Prostate gland (tissue), 2 donors: Measurements from ENCODE around the gene EXD1. TPM values are rescaled to one million over a fixed set of nuclear protein-coding genes. Genes with fewer than 3 reads are reported as not detected.
"Not testable (repeated sequence)": the region's sequence is repeated elsewhere in the genome, so short reads cannot be mapped to it uniquely, and the experiment has no call there.

Experiments
- DNase-seq: peaks from one replicate; pipeline ENCODE4 v3.0.0-alpha.2; 2019; ENCODE audit warnings: low spot score
- H3K27ac ChIP-seq, 2 donors: fragments of 200-600 bp; sonication (generic); 2 replicates each; pipeline ENCODE4 v1.5.1; 2017 to 2019
- H3K27me3 ChIP-seq: fragments of 200-600 bp; sonication (generic); replicated peaks from 2 replicates; pipeline ENCODE4 v1.5.1; 2019; ENCODE audit not compliant: insufficient read depth
- H3K36me3 ChIP-seq, 2 donors: fragments of 200-600 bp; sonication (generic); 1 replicate in 1 of 2; 2 replicates in 1 of 2; pipeline versions ENCODE4 v1.5.1 to v1.8.1; 2017 to 2019
- H3K4me1 ChIP-seq: fragments of 200-600 bp; sonication (generic); replicated peaks from 2 replicates; pipeline ENCODE4 v1.5.1; 2019
- H3K4me3 ChIP-seq, 2 donors: fragments of 200-600 bp; sonication (generic); 2 replicates each; pipeline ENCODE4 v1.5.1; 2017 to 2019
- H3K9me3 ChIP-seq: fragments of 200-600 bp; sonication (generic); 2 replicates; pipeline ENCODE4 v1.5.1; 2017
- CTCF ChIP-seq, 4 experiments: fragments of 200-600 bp in 2 of 4; fragments of 450-650 bp in 2 of 4; sonication (generic) in 2 of 4; IDR thresholded peaks; 1 replicate in 3 of 4; 2 replicates in 1 of 4; pipeline ENCODE4 v1.5.1; 2016 to 2019; ENCODE audit warnings: antibody characterized with exemption in 4 of 4, mild to moderate bottlenecking in 2 of 4, moderate library complexity in 2 of 4
- POLR2A ChIP-seq: fragments of 450-650 bp; IDR thresholded peaks from one replicate; pipeline ENCODE4 v1.6.1; 2016; ENCODE audit warnings: antibody characterized with exemption, mild to moderate bottlenecking
- POLR2AphosphoS5 ChIP-seq: sonication (generic); formaldehyde crosslinking; IDR thresholded peaks from one replicate; pipeline ENCODE4 v1.6.1; 2017; ENCODE audit warnings: antibody characterized with exemption
- WGBS: methylation state at CpG from one replicate; pipeline ENCODE4 v1.1.5; 2018; 5-methylcytosine and 5-hydroxymethylcytosine counted together
- intact Hi-C: fragments of 100-400 bp; cut with DNase I; formaldehyde crosslinking; loops from one replicate; pipeline ENCODE4 v1.14.2; 2022
- total RNA-seq, 2 donors: library from RNA; depleted of rRNA; stranded (reverse); fragments of >200 nt; gene quantifications; one replicate each; pipeline ENCODE4 v1.1.0, GENCODE V29; 2016

EXD1 gene
- total RNA-seq, 2 donors from 2014 or later = 5.3 TPM; not detected in 1

- H3K27ac ChIP-seq = no peak overlapping the region
- intact Hi-C loops = no loop called here
- no peaks in the 10 kb centered on the region for H3K9me3 ChIP-seq
- no peak for DNase-seq
- no peak overlapping the region for H3K4me3 ChIP-seq
- no peaks in the 10 kb centered on the region for H3K36me3 ChIP-seq
- H3K27me3 ChIP-seq = no peaks in the 10 kb centered on the region
- no peak for TF ChIP-seq POLR2AphosphoS5
- no peak for TF ChIP-seq POLR2A
- TF ChIP-seq CTCF (IDR thresholded peaks at IDR 0.05) = no peak
- WGBS = 95% methylated on average over 2 of the region's 2 CpGs
- H3K4me1 ChIP-seq = no peaks in the 10 kb centered on the region
Observed at GRCh38 chr15:41269887-41270286, 39.3 kb upstream of the EXD1 start.

- Histone ChIP-seq H3K36me3 (peaks cover 0 to 4% of the 10 kb centered on the region in 2 donors), H3K27me3 (no peaks in the 10 kb centered on the region), H3K4me1 (no peaks in the 10 kb centered on the region), H3K9me3 (no peaks in the 10 kb centered on the region), H3K4me3 (no peak overlapping the region), H3K27ac (no peak overlapping the region)
- intact Hi-C loops = no loop called here
- no peak for TF ChIP-seq POLR2AphosphoS5
- TF ChIP-seq POLR2A = no peak
- no peak for TF ChIP-seq CTCF (IDR thresholded peaks at IDR 0.05)
- 71% methylated on average over 6 of the region's 6 CpGs for WGBS
- DNase-seq = no peak
Observed at GRCh38 chr15:41263891-41264351, 33.4 kb upstream of the EXD1 start.

GRCh38 chr15:41262571-41262970, 32.0 kb upstream of the EXD1 start:
- Histone ChIP-seq H3K4me3 (no peak overlapping the region), H3K9me3 (no peaks in the 10 kb centered on the region), H3K4me1 (no peaks in the 10 kb centered on the region), H3K36me3 (peaks cover 0 to 4% of the 10 kb centered on the region in 2 donors), H3K27ac (no peak overlapping the region), H3K27me3 (no peaks in the 10 kb centered on the region)
- no peak for DNase-seq
- TF ChIP-seq POLR2AphosphoS5 (no peak), CTCF (IDR thresholded peaks at IDR 0.05) (no peak), POLR2A (no peak)
- intact Hi-C loops = no loop called here
- 94% methylated on average over 8 of the region's 8 CpGs for WGBS

- H3K27me3 ChIP-seq, H3K9me3 ChIP-seq, H3K4me3 ChIP-seq, H3K4me1 ChIP-seq, H3K27ac ChIP-seq, intact Hi-C loops, H3K36me3 ChIP-seq, DNase-seq: not testable (repeated sequence)
- WGBS = 96% methylated on average over 7 of the region's 7 CpGs
Observed at GRCh38 chr15:41260924-41261323, 30.4 kb upstream of the EXD1 start.

GRCh38 chr15:41259546-41260189, 29.1 kb upstream of the EXD1 start:
- Histone ChIP-seq H3K4me3 (no peak overlapping the region), H3K4me1 (no peaks in the 10 kb centered on the region), H3K36me3 (peaks cover 0 to 4% of the 10 kb centered on the region in 2 donors), H3K27me3 (no peaks in the 10 kb centered on the region), H3K27ac (no peak overlapping the region), H3K9me3 (no peaks in the 10 kb centered on the region)
- TF ChIP-seq POLR2A (no peak), CTCF (IDR thresholded peaks at IDR 0.05) (no peak), POLR2AphosphoS5 (no peak)
- intact Hi-C loops = no loop called here
- WGBS = 86% methylated on average over 12 of the region's 12 CpGs
- DNase-seq = no peak
